OCI-LY3 (cell line): Measurements from ENCODE around the gene GADD45GIP1.

Experiments
- H2AFZ ChIP-seq: fragments of 200-600, 300-600 bp; shearing (Covaris generic); 2 replicates; pipeline ENCODE4 v1.6.0; 2014; ENCODE audit warnings: antibody characterized with exemption, low read depth, low read length
- H3K27ac ChIP-seq: fragments of 200-600, 300-600 bp; sonication (generic); 2 replicates; pipeline ENCODE4 v1.5.1; 2014; ENCODE audit warnings: mild to moderate bottlenecking, low read length, moderate library complexity, mixed read lengths
- H3K27me3 ChIP-seq: fragments of 200-600, 300-600 bp; sonication (generic); 2 replicates; pipeline ENCODE4 v1.6.1; 2014; ENCODE audit warnings: low read depth, low read length, mixed read lengths
- H3K36me3 ChIP-seq: fragments of 200-600, 300-600 bp; sonication (generic); replicated peaks from 2 replicates; pipeline ENCODE3; 2014; ENCODE audit warnings: low read depth, low read length, mixed read lengths
- H3K4me1 ChIP-seq: fragments of 300-600, 200-600 bp; sonication (generic); 2 replicates; pipeline ENCODE4 v1.6.1; 2014; ENCODE audit warnings: low read length, mixed read lengths
- H3K4me2 ChIP-seq: fragments of 200-600, 300-600 bp; sonication (generic); 2 replicates; pipeline ENCODE4 v1.6.1; 2014; ENCODE audit warnings: low read length, mixed read lengths
- H3K4me3 ChIP-seq: fragments of 300-600, 200-600 bp; sonication (generic); 2 replicates; pipeline ENCODE4 v1.5.1; 2014; ENCODE audit warnings: antibody characterized with exemption, mild to moderate bottlenecking, low read length, moderate library complexity
- H3K79me2 ChIP-seq: fragments of 300-600, 200-600 bp; shearing (Covaris generic); 2 replicates; pipeline ENCODE4 v1.6.1; 2014; ENCODE audit warnings: mild to moderate bottlenecking, low read length, mixed read lengths
- H3K9ac ChIP-seq: fragments of 300-600, 200-600 bp; shearing (Covaris generic); 2 replicates; pipeline ENCODE4 v1.6.0; 2014; ENCODE audit warnings: mild to moderate bottlenecking, low read length, moderate library complexity
- H3K9me3 ChIP-seq: fragments of 200-600, 300-600 bp; shearing (Covaris generic); 2 replicates; pipeline ENCODE4 v1.6.1; 2014; ENCODE audit warnings: low read length, mixed read lengths; ENCODE audit not compliant: insufficient read depth
- H4K20me1 ChIP-seq: fragments of 200-600, 300-600 bp; sonication (generic); 2 replicates; pipeline ENCODE4 v1.6.1; 2016; ENCODE audit warnings: low read length, mixed read lengths; ENCODE audit not compliant: insufficient read depth
- CTCF ChIP-seq: fragments of 200-600, 300-600 bp; sonication (generic); IDR thresholded peaks from 2 replicates; pipeline ENCODE4 v1.5.1; 2014; ENCODE audit warnings: antibody characterized with exemption, low read length, low read depth
- EZH2phosphoT487 ChIP-seq: fragments of 200-600 bp; shearing (Covaris generic); IDR thresholded peaks from 2 replicates; pipeline ENCODE4 v1.6.1; 2018; ENCODE audit warnings: antibody characterized with exemption, mixed run types, low read depth

GADD45GIP1 gene

GRCh38 chr19:12997967-12998940 is 41.2 kb upstream of the GADD45GIP1 start:
- Histone ChIP-seq H3K4me2 (no peak overlapping the region), H4K20me1 (no peaks in the 10 kb centered on the region), H3K27me3 (0 out of 2 replicates have a peak, but pooled peaks cover 4% of the 10 kb centered on the region), H3K79me2 (no peaks in the 10 kb centered on the region; the same call in 1 of the 2 replicates), H3K9ac (no peak overlapping the region), H3K36me3 (no peaks in the 10 kb centered on the region), H2AFZ (no peak overlapping the region), H3K4me3 (no peak overlapping the region), H3K27ac (no peak overlapping the region), H3K4me1 (peaks cover 5% of the 10 kb centered on the region; the same call in 1 of the 2 replicates), H3K9me3 (no peaks in the 10 kb centered on the region)
- TF ChIP-seq CTCF (no peak), EZH2phosphoT487 (no peak)

- Histone ChIP-seq H3K79me2 (no peaks in the 10 kb centered on the region; the same call in 1 of the 2 replicates), H3K4me3 (no peak overlapping the region), H3K27ac (no peak overlapping the region), H4K20me1 (no peaks in the 10 kb centered on the region), H3K36me3 (no peaks in the 10 kb centered on the region), H3K27me3 (0 out of 2 replicates have a peak, but pooled peaks cover 4% of the 10 kb centered on the region), H3K4me2 (no peak overlapping the region), H3K9ac (no peak overlapping the region), H3K9me3 (no peaks in the 10 kb centered on the region), H2AFZ (no peak overlapping the region), H3K4me1 (peaks cover 5% of the 10 kb centered on the region; the same call in 1 of the 2 replicates)
- TF ChIP-seq CTCF, result no peak
- no peak for TF ChIP-seq EZH2phosphoT487
Measured at GRCh38 chr19:12997179-12997966, 40.4 kb upstream of the GADD45GIP1 start.

GRCh38 chr19:12996406-12997094 is 39.5 kb upstream of the GADD45GIP1 start:
- H4K20me1 ChIP-seq, result no peaks in the 10 kb centered on the region
- no peaks in the 10 kb centered on the region; the same call in 1 of the 2 replicates for H3K79me2 ChIP-seq
- peaks cover 5% of the 10 kb centered on the region; the same call in 1 of the 2 replicates for H3K4me1 ChIP-seq
- H3K27ac ChIP-seq, result no peak overlapping the region
- H3K9me3 ChIP-seq, result no peaks in the 10 kb centered on the region
- no peaks in the 10 kb centered on the region for H3K36me3 ChIP-seq
- H3K4me2 ChIP-seq, result peak overlapping the region; percentile 89
- TF ChIP-seq CTCF (no peak), EZH2phosphoT487 (no peak)
- H3K27me3 ChIP-seq, result 0 out of 2 replicates have a peak, but pooled peaks cover 4% of the 10 kb centered on the region
- H3K9ac ChIP-seq, result no peak overlapping the region
- peak overlapping the region; percentile 81 for H3K4me3 ChIP-seq
- H2AFZ ChIP-seq, result no peak overlapping the region
